ENCODE measurements around the gene CPXM1.

CPXM1 gene

DNA sequence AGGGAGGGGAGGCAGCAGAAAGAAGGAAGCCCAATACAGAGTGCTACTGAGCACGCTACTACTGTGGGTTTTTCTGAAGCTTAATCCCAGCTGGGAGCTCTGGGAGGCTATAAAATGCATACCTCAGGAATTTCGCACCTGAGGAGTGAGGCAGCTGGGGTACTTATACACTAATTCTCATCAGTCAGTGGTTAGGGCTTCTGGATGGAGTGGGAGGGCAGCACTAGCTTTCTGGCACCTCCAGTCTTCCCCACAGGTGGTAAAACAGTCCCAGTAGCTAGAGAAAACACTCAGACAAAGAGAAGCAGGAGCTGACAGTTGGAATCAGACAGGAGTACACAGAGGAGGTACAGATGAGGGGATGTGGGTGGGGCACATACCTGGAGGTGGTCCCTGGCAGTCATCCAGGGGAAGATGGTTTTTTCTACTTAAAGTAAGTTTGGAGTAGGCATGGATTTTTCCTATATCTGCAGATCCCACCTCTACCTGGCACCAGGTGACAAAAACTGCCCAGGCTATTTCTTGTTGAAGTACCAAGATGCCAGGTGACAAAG lies 37.8 kb downstream of the CPXM1 start:
- no peak for DNase-seq

DNA sequence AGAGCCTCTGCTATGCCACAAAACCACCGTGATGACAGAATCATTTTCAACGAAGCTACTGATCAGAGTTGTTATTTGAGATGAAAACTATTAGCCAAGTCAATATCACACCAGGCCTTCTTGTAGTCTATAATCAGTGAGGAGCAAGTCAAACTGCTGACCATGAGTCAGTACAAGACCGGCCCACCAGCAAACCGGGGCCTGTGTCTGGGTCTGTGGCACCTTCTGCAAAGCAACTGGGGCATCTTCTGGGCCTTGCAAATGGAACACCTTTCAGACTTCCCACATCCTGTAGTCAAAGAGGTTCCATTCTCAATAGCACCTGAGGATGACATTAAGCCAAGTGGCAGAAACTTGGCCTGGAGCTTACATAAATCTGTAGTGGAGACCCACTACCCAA lies 38.5 kb downstream of the CPXM1 start:
- DNase-seq: no peak

DNA sequence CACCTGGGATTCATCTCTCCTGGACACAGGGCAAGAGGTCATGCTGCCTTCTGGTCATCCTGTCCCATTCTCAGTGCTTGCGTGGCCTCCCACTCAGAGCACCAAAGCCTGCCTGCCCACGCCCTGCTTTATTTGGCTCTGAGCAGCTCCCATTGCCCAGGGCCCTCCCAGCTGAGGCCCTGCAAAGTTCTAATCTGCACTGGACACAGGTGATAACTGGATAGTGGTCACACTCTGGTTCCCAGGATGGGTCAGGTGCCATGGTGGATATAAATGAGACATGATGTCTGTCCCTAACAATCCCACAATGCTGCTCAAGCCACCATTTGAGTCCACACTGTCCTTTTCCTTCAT lies 39.5 kb downstream of the CPXM1 start:
- no peak for DNase-seq

DNA sequence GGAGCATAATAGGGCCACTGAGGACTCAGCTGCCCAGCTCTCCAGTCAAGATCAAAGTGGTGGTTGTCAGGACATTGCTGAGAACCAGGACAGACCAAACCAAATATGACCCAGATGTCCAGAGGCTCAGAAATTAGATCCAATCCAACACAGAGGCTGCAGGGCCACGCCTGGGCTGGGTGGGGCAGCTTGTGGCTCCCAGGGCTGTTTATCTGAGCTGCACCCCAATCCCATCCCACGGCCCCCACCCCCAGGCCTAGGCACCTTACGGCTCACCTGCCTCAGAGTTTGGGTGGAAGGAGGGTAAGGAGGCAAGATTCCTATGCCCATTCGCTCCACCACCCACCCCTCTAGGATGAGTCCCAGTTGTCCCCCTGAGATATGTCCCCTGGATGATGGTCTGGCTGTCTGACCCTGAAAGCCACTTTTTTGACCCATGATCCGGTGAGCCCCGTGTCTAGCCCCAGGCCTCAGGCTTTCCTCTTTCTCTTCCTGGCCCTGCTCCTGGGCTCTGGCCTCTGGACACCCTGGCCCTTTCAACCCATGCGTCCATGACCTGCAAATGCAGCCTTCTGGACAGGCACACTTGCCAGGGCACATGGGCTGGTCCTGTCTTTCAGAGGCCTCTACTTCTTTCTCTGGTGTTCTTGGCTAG lies 40.0 kb downstream of the CPXM1 start:
- DNase-seq: peak; percentile 45

DNA sequence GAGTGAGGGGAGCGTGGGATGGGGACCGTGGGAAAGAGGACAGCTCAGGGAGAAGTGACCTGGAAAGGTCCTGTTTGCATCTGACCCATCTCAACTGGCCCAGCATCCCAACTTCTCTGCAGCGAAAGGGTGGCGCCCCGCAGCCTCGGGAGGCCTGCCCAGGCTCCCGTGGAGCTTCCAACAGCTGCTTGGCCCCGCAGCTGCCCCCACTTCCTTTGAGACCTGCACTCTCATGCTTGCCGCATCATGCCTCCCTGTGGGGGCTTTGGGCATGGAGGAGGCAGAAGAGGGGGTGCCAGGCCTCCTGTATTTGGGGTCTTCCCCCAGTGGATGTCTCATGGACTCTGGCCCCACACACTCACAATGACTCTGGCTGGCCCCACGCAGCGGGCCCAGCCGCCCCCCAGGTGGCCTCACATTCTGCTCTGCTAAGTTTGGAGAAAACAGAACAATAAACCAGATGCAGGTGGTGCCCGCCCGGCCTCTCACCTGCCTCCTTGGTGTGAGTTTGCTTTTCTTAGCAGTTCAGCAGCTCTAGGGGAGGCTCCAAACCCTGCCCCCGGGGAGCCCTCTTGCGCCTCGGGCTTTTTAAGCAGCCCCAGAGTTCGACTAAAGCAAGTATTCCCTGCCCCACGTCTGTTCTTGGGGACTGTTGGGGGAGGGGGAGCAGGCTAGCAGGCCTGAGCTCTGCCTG lies 40.7 kb downstream of the CPXM1 start:
- no peak for DNase-seq

DNA sequence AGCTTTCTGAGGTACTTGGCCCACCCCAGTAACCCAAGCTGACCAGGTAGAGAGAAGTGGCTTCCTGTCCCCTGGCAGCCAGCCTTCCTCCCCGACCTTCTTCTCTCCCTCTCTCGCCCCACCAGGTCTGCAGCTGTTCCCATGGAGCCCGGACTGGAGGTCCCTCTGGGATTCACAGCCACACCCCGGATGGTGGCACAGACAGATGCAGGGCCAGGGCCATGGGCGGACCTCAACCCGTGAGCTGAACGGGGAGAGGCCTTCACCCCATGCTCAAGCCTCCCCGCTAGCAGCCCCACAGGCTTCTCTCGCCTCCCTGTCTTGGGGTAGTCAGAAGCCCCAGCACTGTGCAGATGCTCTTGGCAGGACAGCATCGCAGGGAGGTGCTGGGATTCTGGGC lies 41.3 kb downstream of the CPXM1 start:
- DNase-seq: no peak

DNA sequence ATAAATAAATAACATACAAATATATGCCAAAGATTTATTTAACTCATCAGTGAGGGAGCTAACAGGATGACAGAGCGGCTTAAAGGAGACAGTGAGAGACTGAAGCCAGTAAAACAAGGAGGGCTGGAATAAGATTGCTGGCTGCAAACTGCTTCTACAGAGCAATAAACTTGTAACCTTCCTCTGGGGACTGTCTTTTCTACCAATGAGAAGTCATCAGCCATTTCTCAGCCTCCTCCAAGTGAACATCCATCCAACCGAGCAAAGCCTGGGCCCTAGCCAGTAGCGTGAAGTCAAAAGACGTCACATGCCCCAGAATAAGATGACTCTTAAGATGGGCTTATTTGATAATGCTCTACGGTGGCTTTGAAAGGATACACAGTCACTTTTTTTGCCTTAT lies 42.5 kb downstream of the CPXM1 start:
- DNase-seq: no peak

DNA sequence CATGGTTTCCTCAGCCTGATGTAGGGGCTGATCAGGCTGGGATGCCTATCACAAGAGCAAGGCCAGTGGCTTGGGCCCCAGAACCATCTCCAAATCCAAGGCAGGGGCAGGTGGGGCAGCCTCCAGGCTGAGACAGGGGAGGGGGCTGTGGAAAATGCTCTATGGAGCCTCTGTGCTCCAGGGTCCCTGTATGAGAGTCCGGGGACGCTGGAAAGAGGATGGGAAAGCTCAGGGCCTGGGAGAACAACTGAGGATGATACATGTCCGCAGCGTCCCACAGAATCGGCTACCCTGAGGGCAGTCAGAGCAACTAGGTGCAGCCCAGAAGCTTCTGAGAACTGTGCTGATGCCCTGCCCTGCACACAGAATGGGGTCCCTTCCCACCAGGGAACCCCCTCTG lies 43.4 kb downstream of the CPXM1 start:
- no peak for DNase-seq

DNA sequence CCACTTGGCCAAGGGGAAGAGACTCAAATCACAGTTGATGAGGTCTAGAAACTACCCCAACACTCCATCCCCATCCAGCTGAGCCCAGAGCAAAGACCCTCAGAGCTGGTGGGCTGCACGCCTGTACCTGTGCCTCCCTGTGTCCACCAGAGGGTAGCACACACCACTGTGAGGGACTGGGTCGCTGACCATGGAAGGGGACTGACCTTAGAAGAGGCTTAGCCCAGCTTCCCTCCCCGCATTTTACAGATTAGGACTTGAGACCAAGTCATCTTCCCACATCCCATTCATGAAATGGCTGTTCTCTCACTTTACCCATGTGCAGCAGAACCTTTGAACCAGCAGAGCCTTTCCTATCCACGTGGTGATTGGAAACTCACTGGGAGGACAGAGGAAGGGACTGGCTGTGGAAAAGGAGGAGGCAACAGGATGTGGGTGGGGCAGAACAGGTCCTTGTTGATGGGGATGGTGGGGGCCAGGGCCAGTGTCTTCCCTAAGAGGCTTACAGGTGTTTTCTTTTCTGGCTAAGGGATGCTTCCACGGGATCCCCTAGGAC lies 44.3 kb downstream of the CPXM1 start:
- peak; percentile 41 for DNase-seq

DNA sequence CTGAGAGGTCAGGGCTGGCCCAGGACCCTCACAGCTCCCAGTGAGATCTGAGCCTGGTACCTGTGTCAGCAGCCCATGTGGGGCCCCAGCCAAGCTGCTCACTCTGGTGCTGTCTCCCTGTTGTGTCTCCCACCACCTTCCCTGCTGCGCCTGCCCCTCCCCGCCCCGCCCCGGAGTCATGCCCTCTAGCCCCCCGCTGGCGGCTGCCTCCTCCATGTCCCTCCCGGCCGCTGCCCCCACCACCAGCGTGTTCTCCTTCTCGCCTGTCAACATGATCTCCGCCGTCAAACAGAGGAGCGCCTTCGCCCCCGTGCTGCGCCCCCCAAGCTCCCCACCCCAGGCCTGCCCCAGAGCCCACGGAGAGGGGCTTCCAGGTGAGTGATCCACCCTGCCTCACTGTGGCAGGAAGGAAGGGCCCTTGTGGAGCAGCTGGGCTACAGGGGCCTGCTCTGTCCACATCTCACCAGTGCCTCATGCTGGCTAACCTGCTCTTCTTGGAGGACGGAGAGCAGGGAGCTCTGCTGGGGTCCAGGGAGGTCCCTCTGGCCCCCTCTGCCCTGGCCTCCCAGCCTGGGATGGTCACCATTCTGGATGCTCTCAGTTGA lies 44.9 kb downstream of the CPXM1 start:
- no peak for DNase-seq

GRCh38 chr20:2754424-2754823 lies 46.0 kb downstream of the CPXM1 start:
- DNase-seq: no peak

DNA sequence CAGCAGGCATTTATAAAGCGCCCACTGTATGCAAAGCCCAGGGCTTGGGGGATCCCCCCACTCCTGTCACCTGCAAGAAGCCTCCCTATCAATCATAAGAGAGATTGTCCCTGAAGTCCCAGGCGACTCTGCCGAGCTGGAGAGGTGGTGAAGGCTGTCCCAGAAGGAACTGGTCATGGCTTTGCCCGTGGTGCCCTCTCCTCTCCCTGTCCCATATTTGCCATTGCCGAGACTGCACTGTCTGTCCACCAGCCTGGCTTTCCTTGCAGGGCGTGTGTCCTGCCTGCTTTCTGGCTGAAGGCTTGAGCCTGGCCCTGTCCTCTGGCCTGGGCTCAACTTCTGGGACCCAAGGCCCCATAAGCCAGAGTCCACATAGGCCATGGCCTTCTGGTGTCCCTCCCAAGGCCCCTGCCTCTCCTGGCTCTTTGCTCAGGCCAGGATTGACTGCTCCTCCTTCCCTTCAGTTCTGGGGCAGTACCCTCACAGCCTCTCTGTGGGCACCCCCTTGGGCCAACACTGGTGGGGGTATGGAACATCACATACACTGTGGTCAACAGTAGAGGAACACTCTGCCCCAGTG lies 46.9 kb downstream of the CPXM1 start:
- DNase-seq: no peak

GRCh38 chr20:2752567-2753460 lies 47.6 kb downstream of the CPXM1 start:
- DNase-seq: peak; percentile 63

- DNase-seq: peak; percentile 43
Measured at GRCh38 chr20:2751878-2752566, 48.4 kb downstream of the CPXM1 start.

DNA sequence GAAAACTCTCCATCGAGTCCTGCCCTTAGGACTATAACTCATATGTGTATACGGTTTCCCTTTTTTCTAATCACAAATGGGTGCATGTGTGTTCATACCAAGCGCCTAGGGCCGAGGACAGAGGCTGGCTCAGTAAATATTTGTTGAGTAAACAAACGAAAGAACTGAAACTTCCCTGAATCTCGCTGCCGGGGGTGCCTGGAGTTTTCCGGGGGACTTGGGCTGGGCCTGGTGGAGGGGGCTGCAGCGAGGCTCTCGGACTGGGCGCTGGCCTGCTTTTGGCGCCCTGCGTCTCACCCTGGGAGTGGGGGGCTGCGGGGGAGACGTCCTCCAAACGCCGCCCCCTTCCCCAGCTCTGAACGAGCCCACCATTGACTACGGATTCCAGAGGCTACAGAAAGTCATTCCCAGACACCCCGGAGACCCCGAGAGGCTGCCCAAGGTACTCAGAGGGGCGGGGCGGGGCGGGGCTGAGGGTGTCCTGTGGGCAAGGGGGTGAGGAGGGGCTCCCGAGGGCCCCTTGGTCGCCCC lies 49.0 kb downstream of the CPXM1 start:
- no peak for DNase-seq

DNA sequence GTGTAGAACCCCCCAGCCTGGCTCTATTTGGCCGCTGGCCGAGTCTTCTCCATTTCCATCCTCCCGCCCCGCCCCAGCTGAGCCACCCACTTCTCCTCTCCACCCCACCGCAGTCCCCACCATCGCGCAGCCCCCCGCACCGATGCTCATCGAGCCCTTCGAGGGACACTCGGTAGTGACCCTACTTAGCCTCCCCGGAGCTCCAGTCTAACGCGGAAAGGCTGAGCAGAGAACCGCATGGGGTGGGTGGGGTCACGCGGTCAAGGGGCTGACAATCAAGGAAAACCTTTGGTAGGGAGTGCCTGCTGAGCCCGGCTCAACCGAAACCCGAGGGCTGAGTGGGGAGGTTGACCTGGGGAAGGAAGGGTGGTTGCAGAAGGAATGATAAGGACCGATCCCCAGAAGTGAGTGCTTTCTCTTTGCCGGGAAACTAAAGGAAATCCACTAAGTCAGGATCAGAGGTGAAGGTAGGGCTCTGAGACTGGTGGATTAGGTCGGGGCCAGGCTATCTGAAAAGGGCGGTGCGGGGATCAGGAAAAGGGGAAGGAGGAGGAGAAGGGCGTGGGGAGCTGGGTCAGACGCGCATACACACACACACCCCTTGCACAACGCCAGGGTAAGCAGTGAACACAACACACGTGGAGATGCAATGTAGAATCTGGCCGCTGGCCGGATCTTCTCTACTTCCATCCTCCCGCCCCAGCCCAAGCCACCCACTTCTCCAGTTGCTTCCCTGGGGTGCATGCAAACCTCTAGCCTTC lies 49.8 kb downstream of the CPXM1 start:
- peak; percentile 67 for DNase-seq

- DNase-seq: no peak
Measured at GRCh38 chr20:2749951-2750490, 50.4 kb downstream of the CPXM1 start.

DNA sequence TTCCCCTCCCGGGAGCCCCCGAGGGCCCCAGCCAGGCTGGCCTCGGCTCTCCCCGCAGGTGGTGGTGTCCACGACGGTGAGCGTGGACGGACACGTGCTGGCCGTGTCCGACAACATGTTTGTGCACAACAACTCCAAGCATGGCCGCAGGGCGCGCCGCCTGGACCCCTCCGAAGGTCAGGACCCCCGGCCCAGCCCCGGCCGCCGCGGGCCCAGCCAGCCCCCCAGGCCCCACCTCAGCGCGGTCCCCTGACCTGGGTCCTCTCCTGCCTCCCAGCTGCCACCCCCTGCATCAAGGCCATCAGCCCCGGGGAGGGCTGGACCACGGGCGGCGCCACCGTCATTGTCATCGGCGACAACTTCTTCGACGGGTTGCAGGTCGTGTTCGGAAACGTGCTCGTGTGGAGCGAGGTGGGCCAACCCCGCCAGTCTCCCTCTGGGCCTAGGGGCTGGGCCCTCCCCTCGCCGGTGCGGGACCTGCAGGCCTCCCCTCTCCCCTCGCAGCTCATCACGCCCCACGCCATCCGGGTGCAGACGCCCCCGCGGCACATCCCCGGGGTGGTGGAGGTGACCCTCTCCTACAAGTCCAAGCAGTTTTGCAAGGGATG lies 51.0 kb downstream of the CPXM1 start:
- no peak for DNase-seq

DNA sequence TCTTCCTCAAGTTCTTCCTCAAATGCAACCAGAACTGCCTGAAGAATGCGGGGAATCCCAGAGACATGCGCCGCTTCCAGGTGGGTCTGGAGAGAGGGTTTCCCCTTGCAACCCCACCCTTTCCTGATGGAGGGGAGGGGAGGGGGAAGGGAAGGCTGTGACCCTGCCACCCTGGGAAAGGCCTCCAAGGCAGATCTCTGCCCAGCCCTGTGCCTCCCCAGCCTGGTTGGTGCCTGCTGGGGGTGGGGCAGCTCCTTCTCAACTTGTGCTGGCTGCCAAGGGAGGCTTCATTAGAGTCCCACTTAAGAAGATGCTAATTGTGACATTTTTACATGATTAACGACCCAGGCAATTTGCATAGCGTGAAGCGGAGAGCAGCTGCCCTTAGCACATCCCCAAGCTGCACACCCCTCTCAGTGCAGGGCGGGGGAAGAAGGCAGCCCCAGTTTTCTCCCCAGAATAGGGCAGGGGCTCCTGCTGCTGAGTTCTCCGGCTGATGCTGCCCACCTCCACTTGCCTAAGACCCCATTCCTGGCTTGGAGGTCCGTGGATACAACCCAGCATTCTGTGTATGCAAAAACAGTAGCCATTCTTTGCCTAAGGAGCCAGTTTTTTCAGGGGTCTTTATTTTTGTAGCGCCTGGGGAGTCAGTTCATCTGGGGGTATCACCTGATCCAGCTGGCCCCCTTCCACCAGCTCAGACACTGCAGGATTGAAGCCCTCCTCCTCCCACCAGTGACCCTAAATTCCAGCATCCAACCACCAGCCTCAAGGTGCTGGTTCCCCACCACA lies 51.7 kb downstream of the CPXM1 start:
- no peak for DNase-seq
